Astrocyte (in vitro differentiated cells and primary cell): ENCODE measurements around the gene PCSK7.

ENCODE experiments used
- CTCF ChIP-seq: IDR thresholded peaks from 2 replicates; pipeline ENCODE4 v1.5.1; 2011; ENCODE audit warnings: low read depth, mild to moderate bottlenecking, inconsistent platforms, low read length, moderate library complexity; ENCODE audit not compliant: insufficient read depth
- EZH2 ChIP-seq: IDR thresholded peaks from 2 replicates; pipeline ENCODE4 v1.6.1; 2012; ENCODE audit warnings: mild to moderate bottlenecking, low read length, inconsistent platforms; ENCODE audit not compliant: insufficient read depth

- TF ChIP-seq CTCF (no peak), EZH2 (no peak)
Observed at GRCh38 chr11:117189941-117190544, 41.8 kb downstream of the PCSK7 start.
